ENCODE results near the gene STK26.
A peak's percentile ranks its signal among the peaks of the same experiment; 100 is the strongest.

Gene STK26

DNA sequence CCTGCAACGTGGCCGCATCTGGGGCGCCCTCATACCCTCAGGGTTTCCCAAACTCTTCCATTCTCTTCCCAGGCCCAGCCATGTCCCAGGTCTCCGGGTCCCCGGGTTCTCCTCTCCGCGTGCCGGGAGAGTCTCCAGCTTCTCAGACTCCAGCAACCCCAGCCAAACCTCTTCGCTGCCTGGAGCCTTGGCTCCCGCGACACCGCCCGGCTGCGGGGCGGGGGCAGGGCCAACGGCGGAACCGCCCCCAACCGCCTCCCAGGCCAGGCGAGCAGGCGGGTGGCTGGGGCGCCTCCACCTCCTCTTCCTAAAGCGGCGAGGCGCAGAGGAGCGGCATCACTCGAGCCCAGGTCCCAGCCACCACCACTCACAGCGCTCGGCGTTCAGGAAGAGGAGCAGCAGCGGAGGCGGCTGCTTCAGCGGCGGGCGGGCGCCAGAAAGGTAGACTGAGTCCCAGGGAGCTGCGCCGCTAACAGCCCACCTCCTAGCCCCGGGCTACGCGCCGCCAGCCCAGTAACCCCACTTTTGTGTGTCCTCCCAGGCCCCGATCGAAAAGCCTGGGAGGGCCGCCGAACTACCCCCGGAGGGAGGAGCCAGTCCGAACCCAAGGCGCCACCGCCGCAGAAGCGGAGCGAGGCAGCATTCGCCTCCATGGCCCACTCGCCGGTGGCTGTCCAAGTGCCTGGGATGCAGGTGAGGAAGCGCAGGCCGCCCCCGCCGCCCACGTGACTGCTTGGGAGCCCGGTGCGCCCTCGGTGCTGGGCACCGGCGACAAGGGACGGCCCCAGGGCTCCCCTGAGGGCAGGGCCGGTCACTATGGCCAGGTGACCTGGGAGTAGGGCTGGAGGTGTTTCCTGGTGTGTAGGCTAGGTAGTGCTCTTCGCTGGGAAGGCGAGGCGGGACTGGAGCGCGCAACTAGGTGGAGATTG lies at the start of gene STK26:
TSS of gene STK26 (plus strand) at position 336 of the 929 bp plus-strand sequence. CDS start at position 652, 316 bp downstream.
- Mint-ChIP-seq H3K4me1 (peaks cover 48% of the 10 kb centered on the region), H3K36me3 (ENCODE audit: low read depth) (no peaks in the 10 kb centered on the region), H3K4me3 (peak within 1 kb of the TSS; percentile 98 to 100 (median 99)), H3K27ac (peak within 1 kb of the TSS; percentile 84 to 91 (median 91)), H3K9me3 (no peaks in the 10 kb centered on the region), H3K27me3 (ENCODE audit: low read depth) (peaks cover 3% of the 10 kb centered on the region)
- TF ChIP-seq, protein P1, sequence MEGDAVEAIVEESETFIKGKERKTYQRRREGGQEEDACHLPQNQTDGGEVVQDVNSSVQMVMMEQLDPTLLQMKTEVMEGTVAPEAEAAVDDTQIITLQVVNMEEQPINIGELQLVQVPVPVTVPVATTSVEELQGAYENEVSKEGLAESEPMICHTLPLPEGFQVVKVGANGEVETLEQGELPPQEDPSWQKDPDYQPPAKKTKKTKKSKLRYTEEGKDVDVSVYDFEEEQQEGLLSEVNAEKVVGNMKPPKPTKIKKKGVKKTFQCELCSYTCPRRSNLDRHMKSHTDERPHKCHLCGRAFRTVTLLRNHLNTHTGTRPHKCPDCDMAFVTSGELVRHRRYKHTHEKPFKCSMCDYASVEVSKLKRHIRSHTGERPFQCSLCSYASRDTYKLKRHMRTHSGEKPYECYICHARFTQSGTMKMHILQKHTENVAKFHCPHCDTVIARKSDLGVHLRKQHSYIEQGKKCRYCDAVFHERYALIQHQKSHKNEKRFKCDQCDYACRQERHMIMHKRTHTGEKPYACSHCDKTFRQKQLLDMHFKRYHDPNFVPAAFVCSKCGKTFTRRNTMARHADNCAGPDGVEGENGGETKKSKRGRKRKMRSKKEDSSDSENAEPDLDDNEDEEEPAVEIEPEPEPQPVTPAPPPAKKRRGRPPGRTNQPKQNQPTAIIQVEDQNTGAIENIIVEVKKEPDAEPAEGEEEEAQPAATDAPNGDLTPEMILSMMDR (IDR thresholded peaks at IDR 0.05; ENCODE audit: unreplicated experiment in 3 of 3) = no peak

DNA sequence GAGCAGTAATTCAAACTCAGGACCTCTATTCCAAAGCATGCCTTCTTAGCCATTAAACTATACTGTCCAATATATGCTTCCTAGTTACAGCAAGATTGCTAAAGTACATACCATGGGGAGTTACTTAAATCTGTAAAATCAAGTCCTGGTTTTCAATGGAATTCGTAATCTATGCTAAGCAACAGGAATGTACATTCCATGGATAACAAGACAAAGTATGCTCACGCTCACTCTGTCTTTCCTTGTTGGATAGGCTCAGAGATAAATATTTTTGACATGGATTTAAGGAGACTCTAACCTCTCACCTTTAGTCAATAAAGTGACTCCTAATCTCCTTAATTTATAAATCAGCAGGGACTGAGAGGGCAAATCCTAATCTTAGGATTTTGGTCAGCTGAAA lies 47.3 kb upstream of the STK26 start:
- Mint-ChIP-seq H3K9me3 (no peaks in the 10 kb centered on the region), H3K36me3 (ENCODE audit: low read depth) (no peaks in the 10 kb centered on the region), H3K4me1 (peaks cover 6% of the 10 kb centered on the region), H3K27me3 (ENCODE audit: low read depth) (no peaks in the 10 kb centered on the region), H3K4me3 (no peak overlapping the region), H3K27ac (no peak overlapping the region)
- TF ChIP-seq, protein P1 (IDR thresholded peaks at IDR 0.05; ENCODE audit: unreplicated experiment in 3 of 3) = no peak

DNA sequence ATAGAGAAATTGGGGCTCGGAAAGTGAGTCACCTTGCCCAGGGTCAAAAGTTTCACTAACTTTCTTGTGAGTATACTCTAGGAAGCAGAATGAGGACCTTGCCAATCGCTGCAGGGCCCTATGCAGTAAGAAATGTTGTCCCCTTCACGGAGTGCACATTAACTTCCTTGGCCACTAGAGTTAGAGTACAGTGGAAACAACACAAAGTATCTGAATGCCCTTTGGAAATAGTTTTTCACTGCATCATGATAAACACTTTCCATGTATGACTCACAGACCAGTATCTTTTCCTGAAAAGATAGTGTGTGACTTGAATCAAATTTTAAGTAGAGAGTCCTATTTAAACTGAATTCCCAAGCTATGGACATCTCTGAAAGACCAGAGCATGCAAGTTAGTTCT lies 45.5 kb upstream of the STK26 start:
- Mint-ChIP-seq H3K9me3 (no peaks in the 10 kb centered on the region), H3K36me3 (ENCODE audit: low read depth) (no peaks in the 10 kb centered on the region), H3K4me1 (peaks cover 24% of the 10 kb centered on the region), H3K27me3 (ENCODE audit: low read depth) (no peaks in the 10 kb centered on the region), H3K27ac (no peak overlapping the region), H3K4me3 (no peak overlapping the region)
- TF ChIP-seq, protein P1 (IDR thresholded peaks at IDR 0.05; ENCODE audit: unreplicated experiment in 3 of 3) = no peak

DNA sequence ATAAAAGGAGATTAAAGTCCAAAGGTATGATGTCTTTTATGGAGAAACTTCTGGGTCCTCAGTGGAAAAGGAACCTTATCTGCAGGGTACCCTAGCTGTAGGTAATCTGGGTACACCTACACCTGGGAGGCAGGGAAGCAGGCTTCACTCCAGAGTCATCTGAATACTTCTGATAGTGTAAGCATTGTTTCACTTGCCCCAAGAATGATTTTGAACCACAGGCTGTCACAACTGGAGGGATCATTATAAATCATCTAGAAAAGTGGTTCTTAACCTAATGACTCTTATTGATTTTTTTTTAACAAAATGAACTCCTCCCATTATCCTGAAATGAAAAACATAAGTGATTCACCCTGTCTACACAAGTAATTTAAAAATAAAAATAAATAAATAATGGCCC lies 44.0 kb upstream of the STK26 start:
- Mint-ChIP-seq H3K36me3 (ENCODE audit: low read depth) (no peaks in the 10 kb centered on the region), H3K27me3 (ENCODE audit: low read depth) (no peaks in the 10 kb centered on the region), H3K4me3 (no peak overlapping the region), H3K9me3 (no peaks in the 10 kb centered on the region), H3K4me1 (peaks cover 36% of the 10 kb centered on the region), H3K27ac (no peak overlapping the region)
- TF ChIP-seq, protein P1 (IDR thresholded peaks at IDR 0.05; ENCODE audit: unreplicated experiment in 3 of 3) = no peak

DNA sequence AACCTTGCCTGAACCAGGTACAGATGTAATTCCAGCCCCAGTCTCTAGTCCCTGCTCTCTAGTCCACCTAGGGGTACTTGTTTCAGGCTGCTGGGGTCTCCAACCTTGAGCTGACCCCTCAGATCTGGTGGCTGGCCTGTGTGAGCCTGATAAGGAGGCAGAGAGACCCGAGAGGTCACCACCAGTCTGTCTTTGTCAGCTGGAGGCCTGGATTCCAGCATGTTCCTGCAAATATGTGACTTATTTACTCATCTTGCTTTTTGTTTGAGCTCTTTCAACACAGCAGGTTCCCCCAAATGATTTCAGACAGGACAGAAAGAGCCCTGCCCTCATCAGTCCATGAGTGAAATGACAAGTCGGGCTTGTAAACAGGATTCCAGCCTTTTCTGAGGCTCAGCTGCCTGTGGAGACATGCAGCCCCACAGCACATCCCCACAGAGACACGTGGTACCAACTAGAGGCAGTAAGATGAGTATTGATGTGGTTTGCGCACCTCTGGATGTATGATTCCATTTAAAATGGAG lies 37.5 kb upstream of the STK26 start:
- H3K36me3 Mint-ChIP-seq (ENCODE audit: low read depth) = no peaks in the 10 kb centered on the region
- peaks cover 2% of the 10 kb centered on the region for H3K9me3 Mint-ChIP-seq
- H3K4me3 Mint-ChIP-seq = no peak overlapping the region
- peak overlapping the region in 2 of 3 experiments; percentile 13 to 55 for H3K27ac Mint-ChIP-seq
- H3K27me3 Mint-ChIP-seq (ENCODE audit: low read depth) = no peaks in the 10 kb centered on the region
- H3K4me1 Mint-ChIP-seq = peaks cover 48% of the 10 kb centered on the region
- TF ChIP-seq, protein P1 (IDR thresholded peaks at IDR 0.05; ENCODE audit: unreplicated experiment in 3 of 3) = peak in 1 of 3 experiments; percentile 12

Data from nephron (organoid).